Caco-2 (cell line): ENCODE measurements around the gene PSMC3. TPM values are rescaled to one million over a fixed set of nuclear protein-coding genes. Genes with fewer than 3 reads are reported as not detected.

Experiments
- BruUV-seq: library from RNA; stranded (reverse); fragments of 400-500 nt; replicated peaks from 2 replicates; lab custom pipeline; 2021; lab: Mats Ljungman, UMichigan
- CTCF ChIA-PET: fragments of 300-600 bp; sonication (Branson Sonifier 250); formaldehyde crosslinking; loops from one replicate; lab custom pipeline; 2022; ENCODE audit warnings: antibody characterized with exemption; lab: Charles Lee
- POLR2A ChIA-PET: fragments of 300-600 bp; sonication (Branson Sonifier 250); formaldehyde crosslinking; loops from one replicate; lab custom pipeline; 2022; ENCODE audit warnings: antibody characterized with exemption; lab: Charles Lee
- DNase-seq, 2 experiments: peaks; one replicate each; pipeline versions ENCODE4 v3.0.0 to v3.0.0-alpha.2; 2020 to 2022
- H3K27me3 ChIP-seq: replicated peaks from 2 replicates; pipeline ENCODE4 v1.6.0; 2011; ENCODE audit warnings: low read length; ENCODE audit not compliant: control insufficient read depth, insufficient read depth
- H3K36me3 ChIP-seq: 2 replicates; pipeline ENCODE4 v1.5.1; 2011; ENCODE audit warnings: low read length; ENCODE audit not compliant: control insufficient read depth, insufficient read depth
- H3K4me1 ChIP-seq: fragments of 250-450 bp; sonication (Bioruptor Pico); 2 replicates; pipeline ENCODE4 v1.5.1; 2020; ENCODE audit warnings: mild to moderate bottlenecking
- H3K4me3 ChIP-seq: 2 replicates; pipeline ENCODE4 v1.5.1; 2011; ENCODE audit warnings: low read depth, mild to moderate bottlenecking, control low read depth, low read length
- H3K9me3 ChIP-seq: fragments of 250-450 bp; sonication (Bioruptor Pico); 2 replicates; pipeline ENCODE4 v1.5.1; 2020; ENCODE audit warnings: mild to moderate bottlenecking, moderate library complexity
- H3K27ac Mint-ChIP-seq: one replicate; pipeline ENCODE4 v1.8.0; 2022; ENCODE audit warnings: mixed read lengths; ENCODE audit not compliant: unreplicated experiment
- H3K27me3 Mint-ChIP-seq: one replicate; pipeline ENCODE4 v1.8.0; 2022; ENCODE audit warnings: mixed read lengths; ENCODE audit not compliant: insufficient read depth, unreplicated experiment
- H3K36me3 Mint-ChIP-seq: one replicate; pipeline ENCODE4 v1.8.0; 2022; ENCODE audit warnings: mild to moderate bottlenecking, mixed read lengths; ENCODE audit not compliant: insufficient read depth, unreplicated experiment
- H3K4me1 Mint-ChIP-seq: one replicate; pipeline ENCODE4 v1.8.0; 2022; ENCODE audit warnings: low read depth, mixed read lengths; ENCODE audit not compliant: unreplicated experiment
- H3K4me3 Mint-ChIP-seq: one replicate; pipeline ENCODE4 v1.8.0; 2022; ENCODE audit warnings: mild to moderate bottlenecking, moderate library complexity, mixed read lengths; ENCODE audit not compliant: unreplicated experiment
- H3K9me3 Mint-ChIP-seq: one replicate; pipeline ENCODE4 v1.8.0; 2022; ENCODE audit warnings: mixed read lengths; ENCODE audit not compliant: unreplicated experiment
- CTCF ChIP-seq, 2 experiments: fragments of 200-600 bp in 1 of 2; IDR thresholded peaks; 1 replicate in 1 of 2; 2 replicates in 1 of 2; pipeline versions ENCODE4 v1.5.1 to v1.8.0; 2011 to 2022; ENCODE audit warnings: antibody characterized with exemption in 1 of 2, control low read depth in 1 of 2, inconsistent platforms in 1 of 2, low read depth in 1 of 2, low read length in 1 of 2, mild to moderate bottlenecking in 1 of 2, moderate library complexity in 1 of 2; ENCODE audit not compliant: insufficient read depth in 1 of 2, severe bottlenecking in 1 of 2, unreplicated experiment in 1 of 2
- intact Hi-C: fragments of 100-400 bp; cut with micrococcal nuclease; formaldehyde crosslinking; loops from one replicate; pipeline ENCODE4 v1.10.0; 2022; ENCODE audit not compliant: unreplicated experiment
- total RNA-seq: library from RNA; stranded (reverse); gene quantifications from 2 replicates; pipeline ENCODE4 v1.2.3, GENCODE V29; 2022

PSMC3 gene
- total RNA-seq, 1 experiment from 2014 or later, result 196 TPM

GRCh38 chr11:47387944-47388696 lies 38.1 kb downstream of the PSMC3 start:
- no peak for TF ChIP-seq CTCF (IDR thresholded peaks at IDR 0.05; ENCODE audit: insufficient read depth in 1 of 2, low read depth in 1 of 2, low read length in 1 of 2, severe bottlenecking in 1 of 2, unreplicated experiment in 1 of 2)
- H3K4me3 ChIP-seq, result no peak overlapping the region
- H3K36me3 Mint-ChIP-seq, result no peaks in the 10 kb centered on the region
- H3K27ac Mint-ChIP-seq, result no peak overlapping the region
- no peaks in the 10 kb centered on the region for H3K9me3 ChIP-seq
- no peaks in the 10 kb centered on the region for H3K36me3 ChIP-seq
- no peak overlapping the region for H3K4me3 Mint-ChIP-seq
- no peaks in the 10 kb centered on the region for H3K4me1 ChIP-seq
- BruUV-seq, result no TSS peak
- DNase-seq, result no peak
- no peaks in the 10 kb centered on the region for H3K4me1 Mint-ChIP-seq
- intact Hi-C loops, result no loop called here
- H3K27me3 ChIP-seq, result no peaks in the 10 kb centered on the region
- ChIA-PET POLR2A (no interaction called here), CTCF (interaction anchor here (0.5 to 1.1 kb wide), 4 partner anchors 19 to 639 kb away, joined by 3 to 6 read pairs (median 3); no protein-coding TSS in a partner anchor)
- H3K27me3 Mint-ChIP-seq, result no peaks in the 10 kb centered on the region
- no peaks in the 10 kb centered on the region for H3K9me3 Mint-ChIP-seq

- DNase-seq, result no peak
- ChIA-PET CTCF (no interaction called here), POLR2A (no interaction called here)
- Mint-ChIP-seq H3K27me3 (no peaks in the 10 kb centered on the region), H3K9me3 (no peaks in the 10 kb centered on the region), H3K4me1 (no peaks in the 10 kb centered on the region), H3K36me3 (no peaks in the 10 kb centered on the region), H3K4me3 (no peak overlapping the region), H3K27ac (no peak overlapping the region)
- H3K9me3 ChIP-seq, result no peaks in the 10 kb centered on the region
- TF ChIP-seq CTCF (IDR thresholded peaks at IDR 0.05; ENCODE audit: insufficient read depth in 1 of 2, low read depth in 1 of 2, low read length in 1 of 2, severe bottlenecking in 1 of 2, unreplicated experiment in 1 of 2), result no peak
- no peak overlapping the region for H3K4me3 ChIP-seq
- intact Hi-C loops, result no loop called here
- BruUV-seq, result no TSS peak
- no peaks in the 10 kb centered on the region for H3K27me3 ChIP-seq
- H3K4me1 ChIP-seq, result no peaks in the 10 kb centered on the region
- no peaks in the 10 kb centered on the region for H3K36me3 ChIP-seq
Observed at GRCh38 chr11:47384498-47384897, 41.7 kb downstream of the PSMC3 start.

GRCh38 chr11:47383071-47383470 lies 43.2 kb downstream of the PSMC3 start:
- no peaks in the 10 kb centered on the region for H3K9me3 Mint-ChIP-seq
- CTCF ChIA-PET, result no interaction called here

More at GRCh38 chr11:47383071-47383470, 43.2 kb downstream of the PSMC3 start:
- no peak overlapping the region for H3K4me3 ChIP-seq
- peak overlapping the region; percentile 19 for H3K4me3 Mint-ChIP-seq
- no peaks in the 10 kb centered on the region for H3K27me3 Mint-ChIP-seq
- H3K36me3 ChIP-seq, result no peaks in the 10 kb centered on the region
- H3K27ac Mint-ChIP-seq, result no peak overlapping the region
- H3K27me3 ChIP-seq, result no peaks in the 10 kb centered on the region
- TF ChIP-seq CTCF (IDR thresholded peaks at IDR 0.05; ENCODE audit: insufficient read depth in 1 of 2, low read depth in 1 of 2, low read length in 1 of 2, severe bottlenecking in 1 of 2, unreplicated experiment in 1 of 2), result no peak
- BruUV-seq, result no TSS peak
- no peaks in the 10 kb centered on the region for H3K9me3 ChIP-seq
- no peaks in the 10 kb centered on the region for H3K36me3 Mint-ChIP-seq
- no peaks in the 10 kb centered on the region for H3K4me1 Mint-ChIP-seq
- intact Hi-C loops, result no loop called here
- no peaks in the 10 kb centered on the region for H3K4me1 ChIP-seq
- no peak for DNase-seq
- POLR2A ChIA-PET, result no interaction called here
